HG02798 (cell line): ENCODE data around the gene BORCS5.
"Not testable (repeated sequence)": the region's sequence is repeated elsewhere in the genome, so short reads cannot be mapped to it uniquely, and the experiment has no call there.

ENCODE experiments used
- ATAC-seq: cut with Tn5 transposase; IDR thresholded peaks from one replicate; pipeline ENCODE4 v1.9.1; 2021; ENCODE audit warnings: mild to moderate bottlenecking; ENCODE audit not compliant: unreplicated experiment, poor library complexity

BORCS5 gene

DNA sequence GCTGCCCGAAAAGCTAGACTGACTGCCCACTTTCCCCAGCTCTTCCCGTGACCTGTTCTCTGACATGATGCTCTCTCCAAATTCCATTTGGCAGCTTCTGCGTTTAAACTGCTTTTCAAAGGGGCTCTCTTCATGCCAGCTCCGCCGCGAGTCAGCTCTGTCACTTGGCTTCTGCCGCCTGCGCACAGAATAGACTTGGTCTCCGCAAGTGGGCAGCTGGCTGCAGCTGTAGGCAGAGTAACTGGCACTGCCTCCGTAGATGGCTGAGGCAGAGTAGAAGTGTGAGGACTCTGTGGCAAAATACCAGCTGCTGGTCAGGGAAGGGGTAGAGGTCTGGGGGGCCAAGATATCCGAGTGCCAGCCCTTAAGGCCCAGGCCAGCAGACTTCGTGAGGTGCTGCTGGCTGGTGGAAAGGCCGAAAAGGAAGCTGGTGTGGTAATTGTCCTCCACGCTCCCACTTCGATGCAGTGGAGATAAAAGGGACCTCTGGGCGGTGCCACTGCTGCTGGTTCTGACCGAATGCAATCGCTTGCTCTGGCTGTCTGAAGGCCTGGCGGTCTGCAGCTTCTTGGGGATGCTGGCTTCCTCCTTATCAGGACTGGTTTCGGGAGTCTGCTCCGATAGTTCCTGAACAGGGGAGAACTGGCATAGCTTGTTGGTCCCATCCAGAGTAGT is 120.1 kb downstream of the BORCS5 start:
- no peak for ATAC-seq

DNA sequence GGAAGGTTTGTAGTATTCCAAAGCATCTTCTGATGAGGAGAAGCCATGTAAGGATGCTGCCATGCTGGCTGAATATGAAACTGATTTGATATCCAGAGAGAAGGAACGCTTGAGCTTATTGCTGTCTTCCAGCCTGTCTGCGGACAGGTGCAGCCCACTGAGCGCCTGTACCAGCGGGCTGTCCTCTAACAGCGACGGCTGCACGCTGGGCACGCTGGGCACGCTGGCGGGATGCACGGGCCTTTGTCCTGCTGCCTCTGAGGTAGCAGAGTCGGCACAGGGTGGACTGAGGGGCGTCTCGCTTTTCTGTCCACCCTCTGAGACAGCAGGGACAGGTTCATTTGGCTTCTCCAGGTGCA is 120.6 kb downstream of the BORCS5 start:
- no peak for ATAC-seq

DNA sequence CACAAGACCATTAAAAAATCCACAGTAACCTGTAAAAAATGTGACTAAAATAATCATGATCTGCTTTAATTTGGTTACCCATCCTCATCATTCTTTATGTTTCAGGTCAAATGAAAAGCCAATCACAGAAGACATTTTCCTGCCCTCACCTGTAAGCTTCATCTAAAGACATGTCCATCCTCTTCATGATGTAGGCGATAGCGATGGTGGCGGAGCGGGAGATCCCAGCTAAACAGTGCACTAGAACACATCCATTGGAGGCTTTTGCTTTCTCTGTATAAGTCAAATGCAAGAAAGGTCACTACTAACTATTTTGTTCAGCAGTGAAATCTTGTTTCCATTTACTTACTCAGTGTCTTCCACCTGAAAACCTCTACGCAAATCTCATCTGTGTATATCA is 123.2 kb downstream of the BORCS5 start:
- no peak for ATAC-seq

DNA sequence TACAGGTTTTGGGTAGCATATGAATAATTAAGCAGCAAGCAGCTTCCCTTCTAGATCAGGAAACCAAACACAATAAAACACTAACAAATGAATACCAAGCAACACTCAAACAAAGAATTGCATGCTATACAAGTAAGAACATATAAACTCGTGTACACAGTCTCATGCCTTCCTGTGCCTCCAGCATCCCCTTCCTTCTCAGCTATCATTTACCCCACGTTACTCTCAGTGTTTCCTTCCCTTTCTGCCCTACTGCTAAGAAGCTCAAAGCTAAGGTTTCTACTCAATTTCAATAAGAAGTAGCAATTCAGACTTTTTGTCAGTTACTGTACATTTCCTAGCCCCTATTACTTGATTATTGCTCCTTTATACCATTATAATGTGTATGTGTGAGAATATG is 124.8 kb downstream of the BORCS5 start:
- no peak for ATAC-seq

DNA sequence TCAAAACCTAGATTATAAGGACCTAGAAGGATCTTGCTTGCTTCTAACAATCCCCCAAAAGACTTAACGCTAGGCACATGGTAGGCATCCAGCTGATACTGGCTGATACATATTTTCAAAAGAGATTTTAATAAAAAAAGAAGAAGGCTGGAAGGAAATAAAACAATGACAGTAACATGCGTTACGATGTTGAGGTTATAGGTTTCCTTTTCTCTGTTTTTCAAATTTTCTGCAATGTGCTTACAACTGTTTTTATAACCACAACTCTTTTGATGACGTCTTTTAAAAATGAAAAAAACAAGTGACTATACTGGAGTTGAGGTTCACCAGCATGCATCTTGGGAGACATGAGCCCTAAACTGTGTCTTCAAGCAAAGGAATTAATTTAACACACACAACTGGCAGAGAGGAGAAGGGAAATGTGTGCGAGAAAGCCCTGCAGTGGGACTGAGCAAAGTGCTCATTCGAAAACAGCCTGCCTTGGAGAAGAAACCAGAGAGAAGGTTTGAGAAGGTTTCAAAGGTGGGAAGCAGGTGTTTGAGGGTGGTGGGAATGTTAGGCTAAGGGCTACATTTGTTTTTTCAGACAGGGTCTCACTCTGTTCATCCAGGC is 125.4 kb downstream of the BORCS5 start:
- ATAC-seq: no peak

DNA sequence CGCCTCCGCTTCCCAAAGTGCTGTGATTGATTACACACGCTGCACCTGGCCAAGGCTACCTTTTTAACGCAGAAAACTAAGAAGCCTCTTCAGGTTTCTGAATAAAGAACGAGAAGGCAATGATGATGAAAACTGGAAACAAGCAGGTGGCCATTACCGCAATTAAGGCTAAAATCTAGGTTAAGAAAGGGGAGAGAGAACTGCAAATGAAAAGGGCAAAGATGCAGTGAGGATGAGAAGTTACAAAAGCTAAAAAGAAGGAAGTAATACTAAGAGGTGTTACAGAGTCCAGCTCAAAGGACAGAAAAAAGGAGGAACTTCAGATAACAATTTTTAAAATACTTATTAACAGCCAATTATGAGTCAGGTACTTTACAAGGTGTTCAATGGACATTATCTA is 126.1 kb downstream of the BORCS5 start:
- ATAC-seq: peak; percentile 63

DNA sequence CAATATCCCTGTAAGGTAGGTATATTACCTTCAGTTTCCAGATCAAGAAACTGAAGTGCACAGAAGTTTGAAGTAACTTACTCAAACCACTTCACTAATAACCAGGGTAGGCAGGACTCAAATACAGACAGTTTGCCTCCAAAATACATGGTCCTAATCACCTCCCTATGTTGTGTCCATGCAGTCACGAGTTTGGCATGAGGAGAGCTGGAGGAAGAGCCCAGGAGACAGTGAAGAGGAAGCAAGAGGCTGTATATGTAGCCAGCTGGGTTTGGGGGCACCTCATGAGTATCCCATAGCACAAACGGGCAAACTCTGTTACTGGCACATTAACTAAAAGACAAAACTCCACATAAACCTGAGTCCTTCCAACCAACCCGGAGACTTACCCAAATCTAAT is 126.6 kb downstream of the BORCS5 start:
- ATAC-seq: no peak

DNA sequence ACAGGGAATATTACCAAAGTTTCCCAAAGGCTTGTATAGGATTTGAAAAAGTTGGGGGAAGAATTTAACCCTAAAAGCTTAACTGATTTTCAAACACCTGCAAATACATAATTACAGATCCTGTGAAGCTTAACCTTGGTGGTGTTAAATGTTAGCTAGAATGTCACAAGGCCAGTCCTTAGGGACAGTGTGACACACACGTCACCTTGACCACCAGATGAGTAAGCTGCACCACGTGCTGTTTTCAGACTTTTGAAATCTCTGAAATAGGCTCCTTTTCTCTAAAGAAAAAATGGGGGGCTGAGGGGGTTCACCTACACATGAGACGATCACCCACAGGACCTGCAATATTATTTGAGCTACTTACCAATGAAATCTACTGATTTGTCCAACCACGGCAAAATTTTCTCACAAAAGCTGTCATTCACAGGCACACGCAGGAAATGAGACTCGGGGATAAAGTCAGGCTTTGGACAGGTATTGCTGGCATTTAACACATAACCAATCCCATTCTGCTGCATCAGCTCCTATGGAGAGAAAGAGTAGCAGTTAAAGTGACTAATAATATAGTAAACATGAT is 129.9 kb downstream of the BORCS5 start:
- peak; percentile 85 for ATAC-seq

DNA sequence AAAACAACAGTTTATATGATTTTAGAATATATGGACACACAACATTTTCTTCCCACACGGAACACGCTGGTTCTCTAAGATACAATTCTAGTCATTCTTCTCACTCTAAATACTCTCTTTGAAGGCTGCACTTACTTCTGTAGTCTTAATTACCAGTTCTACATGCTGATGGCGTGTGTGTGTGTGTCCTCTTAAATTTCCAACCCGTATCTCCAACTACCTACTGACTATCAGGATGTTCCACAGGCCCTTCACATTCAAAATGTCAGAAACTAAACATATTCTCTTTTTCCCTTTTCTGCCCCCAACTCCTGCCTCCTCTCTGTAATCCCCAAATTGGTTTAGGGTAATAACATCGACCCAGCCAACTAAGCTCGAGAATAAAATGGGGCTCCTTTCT is 130.6 kb downstream of the BORCS5 start:
- ATAC-seq: no peak

DNA sequence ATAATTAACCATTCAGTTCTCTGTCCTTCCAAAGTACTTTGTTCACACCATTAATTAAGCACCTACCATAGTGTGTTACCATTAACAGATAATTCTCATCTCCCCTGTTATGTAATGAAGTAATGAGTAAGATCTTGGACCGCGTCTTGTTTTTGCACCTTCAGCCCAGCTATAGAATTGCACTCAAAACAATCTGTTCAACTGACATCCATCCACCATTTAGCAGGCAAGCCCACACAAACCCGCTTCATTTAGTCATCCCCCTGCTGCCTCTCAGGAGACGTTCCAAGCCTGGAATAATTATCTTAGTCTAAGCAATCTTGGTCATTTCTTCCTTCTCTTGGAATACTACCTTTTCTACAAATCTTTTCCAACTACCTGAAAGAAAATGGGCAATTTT is 131.4 kb downstream of the BORCS5 start:
- ATAC-seq: no peak

DNA sequence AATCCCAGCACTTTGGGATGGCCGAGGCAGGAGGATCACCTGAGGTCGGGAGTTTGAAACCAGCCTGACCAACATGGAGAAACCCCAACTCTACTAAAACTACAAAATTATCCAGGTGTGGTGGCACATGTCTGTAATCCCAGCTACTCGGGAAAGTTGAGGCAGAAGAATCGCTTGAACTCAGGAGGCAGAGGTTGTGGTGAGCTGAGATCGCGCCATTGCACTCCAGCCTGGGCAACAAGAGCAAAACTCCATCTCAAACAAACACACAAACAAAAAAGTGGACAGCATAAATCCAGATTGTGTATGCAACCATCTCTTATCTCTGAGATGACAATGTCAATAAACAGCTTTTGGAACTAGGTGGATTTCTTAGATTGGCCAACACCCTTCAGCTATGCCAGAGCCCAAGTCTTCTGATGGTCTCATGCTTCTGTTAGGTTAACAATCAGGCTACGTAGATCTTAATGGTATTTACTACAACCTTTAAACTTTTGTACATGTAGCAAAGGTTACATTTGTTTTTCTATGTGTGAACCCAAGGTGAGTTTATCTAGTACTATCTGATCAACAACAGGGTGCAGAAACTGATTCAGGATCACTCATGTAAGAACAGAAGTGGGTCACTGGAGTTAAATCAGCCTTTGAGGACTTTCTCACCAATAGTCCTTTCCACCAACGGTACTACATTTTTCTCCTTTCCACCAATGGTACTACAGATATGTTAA is 132.1 kb downstream of the BORCS5 start:
- no peak for ATAC-seq

DNA sequence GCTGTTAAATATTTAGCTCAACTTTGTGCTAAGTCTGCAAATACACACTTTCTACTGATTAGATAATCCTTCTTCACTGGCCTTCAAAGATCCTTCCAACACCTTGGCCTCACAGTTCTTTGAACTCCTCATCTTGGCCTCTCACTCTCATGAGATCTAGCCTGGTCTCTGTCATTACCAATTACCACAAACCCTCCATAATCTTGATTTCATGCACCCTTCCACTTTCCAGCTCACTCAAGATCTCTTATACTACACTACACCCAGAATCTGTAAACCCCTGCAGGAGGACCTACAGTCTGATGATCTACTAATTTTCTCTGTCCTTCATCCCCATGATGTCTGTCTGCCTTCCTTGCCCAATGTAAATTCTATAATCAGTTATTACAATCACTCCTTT is 134.7 kb downstream of the BORCS5 start:
- no peak for ATAC-seq

DNA sequence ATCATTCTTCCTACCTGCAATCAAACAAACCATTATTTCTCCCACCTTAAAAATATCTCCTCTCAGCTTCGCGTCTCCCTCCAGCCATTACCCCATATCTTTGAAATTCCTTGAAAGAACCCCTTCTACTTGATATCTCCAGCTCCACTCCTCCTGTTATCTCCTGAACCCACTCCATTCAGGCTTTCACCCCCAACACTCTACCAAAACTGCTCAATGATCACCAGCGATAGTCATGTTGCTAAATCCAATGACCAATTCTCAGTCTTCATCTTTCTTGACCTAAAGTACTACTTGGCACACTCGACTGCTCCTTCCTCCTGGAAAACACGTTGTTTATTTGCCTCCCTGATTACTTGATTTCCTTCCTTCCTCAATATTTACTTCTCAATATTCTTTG is 135.7 kb downstream of the BORCS5 start:
- ATAC-seq: no peak

DNA sequence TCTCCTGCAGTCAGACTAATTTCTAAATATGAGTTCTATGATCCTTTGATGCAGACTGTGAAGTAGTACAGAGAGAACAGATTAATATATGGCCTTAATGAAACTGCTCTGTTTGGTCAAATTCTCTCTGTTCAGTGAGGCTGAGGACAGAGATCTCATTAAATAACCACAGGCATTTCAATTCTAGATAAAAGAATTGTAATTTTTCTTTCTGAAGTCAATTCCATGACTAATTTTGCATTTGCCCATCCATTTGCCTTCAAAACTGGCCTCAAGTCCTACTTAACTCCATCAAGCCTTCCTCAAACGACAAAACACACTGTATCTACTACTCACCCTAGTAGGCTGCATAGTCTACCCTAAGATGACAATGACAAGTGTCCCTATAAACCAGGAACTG is 138.7 kb downstream of the BORCS5 start:
- ATAC-seq: no peak

DNA sequence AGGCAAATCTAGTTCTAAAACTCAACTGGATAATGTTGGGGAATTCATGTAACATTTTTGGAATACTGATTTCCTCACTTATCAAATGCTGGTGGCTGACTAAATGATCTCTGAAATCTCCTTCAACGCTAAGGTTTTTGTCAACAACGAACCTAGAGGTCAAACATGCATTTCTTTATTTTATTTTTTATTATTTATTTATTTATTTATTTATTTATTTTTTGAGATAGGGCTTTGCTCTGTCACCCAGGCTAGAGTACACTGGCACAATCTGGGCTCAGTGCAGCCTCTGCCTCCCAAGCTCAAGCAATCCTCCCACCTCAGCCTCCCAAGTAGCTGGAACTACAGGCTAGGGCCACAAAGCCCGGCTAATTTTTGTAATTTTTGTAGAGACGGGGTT is 141.3 kb downstream of the BORCS5 start:
- no peak for ATAC-seq

DNA sequence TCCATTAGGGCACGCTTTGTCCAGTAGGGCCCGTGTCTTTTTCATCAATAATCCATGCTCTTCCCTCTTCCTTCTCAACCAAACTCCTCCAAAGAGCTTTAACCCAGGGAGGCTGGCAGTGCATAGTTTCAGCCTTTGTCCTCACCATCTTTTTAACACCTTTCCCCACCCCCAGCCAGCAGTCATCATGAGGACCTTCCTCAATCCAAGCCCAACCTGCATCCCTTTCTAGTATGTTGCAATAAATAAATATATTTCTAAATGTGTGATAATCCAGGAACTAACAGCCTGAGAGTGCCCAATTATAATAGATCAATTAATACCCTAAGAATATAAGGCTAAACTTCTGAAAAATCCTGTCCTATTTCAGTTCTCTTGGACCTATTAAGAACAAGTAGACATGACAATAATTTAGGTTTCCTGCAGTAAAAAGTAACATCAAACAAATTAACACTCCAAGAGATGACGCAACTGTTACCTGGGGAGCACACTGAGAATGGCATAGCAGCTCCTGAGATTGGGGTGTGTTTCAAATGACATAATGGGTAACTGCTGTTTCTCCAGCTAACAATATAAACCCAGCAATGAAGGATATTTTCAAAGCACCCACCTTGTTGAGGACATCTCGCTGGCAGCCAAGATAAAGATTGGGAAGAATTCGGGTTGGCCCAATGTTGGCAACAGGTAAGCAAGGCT is 143.2 kb downstream of the BORCS5 start:
- ATAC-seq: no peak

DNA sequence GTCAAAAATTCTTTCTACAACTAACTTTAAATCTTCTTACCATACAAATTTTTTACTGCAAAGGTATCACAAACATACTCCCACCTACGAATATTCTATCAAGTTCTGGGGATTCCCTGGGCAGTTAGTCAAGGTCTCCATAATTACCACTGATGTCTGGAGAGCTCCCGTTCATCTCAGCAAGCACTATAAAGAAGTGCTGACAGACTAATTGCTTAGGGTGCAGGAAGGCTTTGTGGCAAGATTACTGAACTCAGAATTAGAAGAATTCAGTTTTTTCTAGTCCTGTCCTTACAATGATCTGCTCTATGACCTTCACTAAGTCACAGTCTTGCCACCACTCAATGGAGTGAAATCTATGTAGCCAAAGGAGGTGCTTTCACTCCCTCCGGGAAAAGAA is 144.2 kb downstream of the BORCS5 start:
- no peak for ATAC-seq

DNA sequence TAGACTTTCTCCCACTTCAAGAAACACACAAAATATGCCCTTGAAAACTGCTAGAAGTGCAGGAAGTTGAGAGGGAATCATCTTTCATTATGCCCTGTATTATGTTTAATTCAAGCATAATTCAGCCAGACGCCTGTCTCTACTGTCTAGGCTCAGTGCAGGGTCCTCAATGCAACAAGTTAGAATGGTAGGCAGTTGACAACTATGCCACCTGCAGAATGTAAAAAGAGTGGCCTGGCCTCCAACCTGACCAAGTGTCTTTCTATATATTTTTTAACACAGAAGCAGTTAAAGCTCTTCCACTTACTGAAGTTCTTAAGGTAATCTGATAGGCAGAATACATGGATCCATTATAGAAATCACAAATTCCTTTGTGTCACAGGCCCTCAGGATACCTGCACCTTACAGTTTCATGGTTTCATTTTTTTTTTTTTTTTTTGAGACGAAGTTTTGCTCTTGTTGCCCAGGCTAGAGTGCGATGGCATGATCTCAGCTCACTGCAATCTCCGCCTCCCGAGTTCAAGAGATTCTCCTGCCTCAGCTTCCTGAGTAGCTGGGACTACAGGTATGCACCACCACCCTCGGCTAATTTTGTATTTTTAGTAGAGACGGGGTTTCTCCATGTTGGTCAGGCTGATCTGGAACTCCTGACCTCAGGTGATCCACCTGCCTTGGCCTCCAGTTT is 145.4 kb downstream of the BORCS5 start:
- ATAC-seq: not testable (repeated sequence)

DNA sequence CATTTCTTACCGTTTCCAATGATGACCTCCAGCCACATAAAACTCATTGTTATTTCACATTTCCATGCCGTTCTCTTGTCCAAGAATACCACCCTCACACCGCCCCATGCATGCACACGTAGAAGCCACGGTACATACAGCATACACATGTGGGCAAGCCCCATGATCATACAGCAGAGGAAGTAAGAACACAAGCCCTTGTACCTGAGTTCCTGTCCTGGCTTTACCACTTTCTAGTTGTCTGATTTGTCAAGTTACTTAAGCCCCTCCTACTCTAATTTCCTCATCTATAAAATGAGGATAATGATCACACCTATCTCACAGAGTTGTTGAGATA is 145.9 kb downstream of the BORCS5 start:
- ATAC-seq: no peak

DNA sequence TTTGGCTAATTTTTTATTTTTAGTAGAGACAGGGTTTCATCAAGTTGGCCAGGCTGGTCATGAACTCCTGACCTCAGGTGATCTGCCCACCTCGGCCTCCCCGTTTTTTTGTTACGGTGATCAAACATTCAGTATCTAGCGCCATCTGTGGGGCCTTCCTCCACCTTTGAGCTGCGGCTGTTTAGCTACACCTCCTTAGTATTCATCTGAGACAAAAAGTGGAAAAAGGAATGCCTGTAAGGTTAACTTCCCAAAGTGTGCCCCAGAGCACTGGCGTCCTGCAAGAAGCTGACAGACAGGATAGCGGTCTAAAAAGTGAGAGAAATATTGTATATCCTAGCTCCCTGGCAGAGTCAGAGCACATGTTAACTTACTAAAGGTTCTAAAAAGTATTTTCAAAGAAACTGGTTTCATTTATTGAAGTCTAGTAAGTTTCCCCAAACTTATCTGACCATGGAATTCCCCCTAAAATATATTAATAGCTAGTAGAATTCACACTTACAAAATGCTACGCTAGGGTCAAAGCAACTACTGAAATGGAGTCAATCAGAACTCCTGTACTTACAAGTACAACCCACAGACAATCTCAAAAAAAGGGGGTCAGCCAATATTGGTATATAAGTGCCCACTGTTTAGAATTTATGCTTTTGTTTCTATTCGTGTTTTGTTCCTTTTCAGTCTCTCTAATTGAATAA is 146.7 kb downstream of the BORCS5 start:
- no peak for ATAC-seq
